ENCODE data around the gene SLX4IP.

Gene SLX4IP

GRCh38 chr20:10524034-10524476, 89.0 kb downstream of the SLX4IP start:
- no peak overlapping the region for H3K27ac ChIP-seq
- H3K4me1 ChIP-seq (ENCODE audit: low read depth, poor library complexity, severe bottlenecking) = no peaks in the 10 kb centered on the region
- no peak overlapping the region for H3K4me3 ChIP-seq (IDR thresholded peaks at IDR 0.05; ENCODE audit: insufficient read depth, low read depth, low read length)
- H2AFZ ChIP-seq (ENCODE audit: low read depth) = no peak overlapping the region
- H3K27me3 ChIP-seq (ENCODE audit: insufficient read depth, low read depth) = no peaks in the 10 kb centered on the region
- H3K79me2 ChIP-seq (ENCODE audit: insufficient read depth, low read depth) = no peaks in the 10 kb centered on the region
- no peak overlapping the region for H3K9ac ChIP-seq
- H4K20me1 ChIP-seq (ENCODE audit: insufficient read depth) = no peaks in the 10 kb centered on the region
- no peak overlapping the region for H3K4me2 ChIP-seq
- TF ChIP-seq, protein P1, sequence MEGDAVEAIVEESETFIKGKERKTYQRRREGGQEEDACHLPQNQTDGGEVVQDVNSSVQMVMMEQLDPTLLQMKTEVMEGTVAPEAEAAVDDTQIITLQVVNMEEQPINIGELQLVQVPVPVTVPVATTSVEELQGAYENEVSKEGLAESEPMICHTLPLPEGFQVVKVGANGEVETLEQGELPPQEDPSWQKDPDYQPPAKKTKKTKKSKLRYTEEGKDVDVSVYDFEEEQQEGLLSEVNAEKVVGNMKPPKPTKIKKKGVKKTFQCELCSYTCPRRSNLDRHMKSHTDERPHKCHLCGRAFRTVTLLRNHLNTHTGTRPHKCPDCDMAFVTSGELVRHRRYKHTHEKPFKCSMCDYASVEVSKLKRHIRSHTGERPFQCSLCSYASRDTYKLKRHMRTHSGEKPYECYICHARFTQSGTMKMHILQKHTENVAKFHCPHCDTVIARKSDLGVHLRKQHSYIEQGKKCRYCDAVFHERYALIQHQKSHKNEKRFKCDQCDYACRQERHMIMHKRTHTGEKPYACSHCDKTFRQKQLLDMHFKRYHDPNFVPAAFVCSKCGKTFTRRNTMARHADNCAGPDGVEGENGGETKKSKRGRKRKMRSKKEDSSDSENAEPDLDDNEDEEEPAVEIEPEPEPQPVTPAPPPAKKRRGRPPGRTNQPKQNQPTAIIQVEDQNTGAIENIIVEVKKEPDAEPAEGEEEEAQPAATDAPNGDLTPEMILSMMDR (conservative IDR thresholded peaks at IDR 0.05; ENCODE audit: low read depth, low read length) = no peak
- H3K36me3 ChIP-seq (ENCODE audit: insufficient read depth) = no peaks in the 10 kb centered on the region

- H3K79me2 ChIP-seq (ENCODE audit: insufficient read depth, low read depth) = no peaks in the 10 kb centered on the region
- no peak overlapping the region for H3K4me2 ChIP-seq
- TF ChIP-seq, protein P1 (conservative IDR thresholded peaks at IDR 0.05; ENCODE audit: low read depth, low read length) = no peak
Measured at GRCh38 chr20:10524643-10525042, 89.5 kb downstream of the SLX4IP start.

DNA sequence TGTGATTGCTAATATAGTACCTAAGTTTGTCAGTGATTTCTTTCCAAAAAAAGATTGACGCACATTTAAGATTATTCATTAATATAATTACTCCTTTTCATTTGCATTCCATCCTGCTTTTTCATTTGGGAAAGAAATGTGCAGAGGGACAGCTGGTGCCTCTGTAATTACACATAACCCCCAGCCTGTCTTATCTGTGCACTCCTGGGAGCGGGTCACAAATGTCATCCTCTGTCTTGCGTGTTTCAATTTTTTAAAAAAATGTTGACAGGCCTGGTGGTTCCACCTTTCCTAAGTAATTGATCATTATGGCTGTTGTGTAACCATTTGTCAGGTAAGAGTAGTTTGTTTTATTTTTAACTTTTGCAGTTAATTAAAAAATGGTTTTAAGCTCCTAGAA, 92.7 kb downstream of the SLX4IP start:
- Histone ChIP-seq H4K20me1 (ENCODE audit: insufficient read depth) (no peaks in the 10 kb centered on the region), H3K79me2 (ENCODE audit: insufficient read depth, low read depth) (no peaks in the 10 kb centered on the region), H2AFZ (ENCODE audit: low read depth) (no peak overlapping the region), H3K4me2 (no peak overlapping the region), H3K4me1 (ENCODE audit: low read depth, poor library complexity, severe bottlenecking) (no peaks in the 10 kb centered on the region), H3K4me3 (IDR thresholded peaks at IDR 0.05; ENCODE audit: insufficient read depth, low read depth, low read length) (no peak overlapping the region), H3K27ac (no peak overlapping the region), H3K36me3 (ENCODE audit: insufficient read depth) (no peaks in the 10 kb centered on the region), H3K9ac (no peak overlapping the region), H3K27me3 (ENCODE audit: insufficient read depth, low read depth) (no peaks in the 10 kb centered on the region)
- TF ChIP-seq, protein P1 (conservative IDR thresholded peaks at IDR 0.05; ENCODE audit: low read depth, low read length) = no peak

More at GRCh38 chr20:10524643-10525042, 89.5 kb downstream of the SLX4IP start:
- Histone ChIP-seq H3K9ac (no peak overlapping the region), H4K20me1 (ENCODE audit: insufficient read depth) (no peaks in the 10 kb centered on the region), H3K27me3 (ENCODE audit: insufficient read depth, low read depth) (no peaks in the 10 kb centered on the region), H2AFZ (ENCODE audit: low read depth) (no peak overlapping the region), H3K27ac (no peak overlapping the region), H3K4me1 (ENCODE audit: low read depth, poor library complexity, severe bottlenecking) (no peaks in the 10 kb centered on the region), H3K4me3 (IDR thresholded peaks at IDR 0.05; ENCODE audit: insufficient read depth, low read depth, low read length) (no peak overlapping the region), H3K36me3 (ENCODE audit: insufficient read depth) (no peaks in the 10 kb centered on the region)

DNA sequence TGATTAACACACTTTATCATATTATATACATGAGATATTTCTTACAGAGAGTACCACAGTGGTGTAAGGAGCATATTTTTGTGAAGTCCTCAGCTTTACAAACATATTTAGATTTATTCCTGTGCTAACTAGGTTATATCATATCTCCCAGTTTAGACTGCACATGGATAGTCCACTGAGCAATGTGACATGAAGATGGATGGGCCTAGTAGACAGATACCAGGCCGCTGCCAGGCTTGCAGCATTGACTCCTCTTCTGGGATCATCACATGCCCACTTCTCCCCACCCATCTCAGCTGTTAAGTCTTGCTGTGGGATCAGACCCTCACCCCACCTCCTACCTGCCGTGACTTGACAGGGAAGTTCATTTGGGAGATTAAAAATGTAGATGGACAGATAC, 95.8 kb downstream of the SLX4IP start:
- no peaks in the 10 kb centered on the region for H3K27me3 ChIP-seq (ENCODE audit: insufficient read depth, low read depth)
- H3K4me1 ChIP-seq (ENCODE audit: low read depth, poor library complexity, severe bottlenecking) = no peaks in the 10 kb centered on the region
- no peaks in the 10 kb centered on the region for H3K36me3 ChIP-seq (ENCODE audit: insufficient read depth)
- H3K79me2 ChIP-seq (ENCODE audit: insufficient read depth, low read depth) = no peaks in the 10 kb centered on the region
- H3K4me2 ChIP-seq = no peak overlapping the region
- TF ChIP-seq, protein P1 (conservative IDR thresholded peaks at IDR 0.05; ENCODE audit: low read depth, low read length) = no peak
- H3K4me3 ChIP-seq (IDR thresholded peaks at IDR 0.05; ENCODE audit: insufficient read depth, low read depth, low read length) = no peak overlapping the region
- H3K27ac ChIP-seq = no peak overlapping the region
- H4K20me1 ChIP-seq (ENCODE audit: insufficient read depth) = no peaks in the 10 kb centered on the region
- H3K9ac ChIP-seq = no peak overlapping the region
- H2AFZ ChIP-seq (ENCODE audit: low read depth) = no peak overlapping the region

Data from KMS-11 (cell line).